Gastrocnemius medialis (tissue), 4 donors: ENCODE results near the gene MCM3AP.

Experiments
- CTCF ChIP-seq, 5 experiments: fragments of 450-650 bp in 3 of 5; fragments of 200-600 bp in 2 of 5; sonication (generic) in 2 of 5; IDR thresholded peaks in 4 of 5; conservative IDR thresholded peaks in 1 of 5; 1 replicate in 4 of 5; 2 replicates in 1 of 5; pipeline ENCODE4 v1.5.1; 2016 to 2019; ENCODE audit warnings: antibody characterized with exemption in 5 of 5, mild to moderate bottlenecking in 3 of 5, moderate library complexity in 3 of 5
- POLR2A ChIP-seq, 2 donors: fragments of 450-650 bp; IDR thresholded peaks; one replicate each; pipeline ENCODE4 v1.6.1; 2017; ENCODE audit warnings: antibody characterized with exemption in 2 of 2, mild to moderate bottlenecking in 2 of 2, moderate library complexity in 2 of 2

- TF ChIP-seq CTCF (IDR thresholded peaks at IDR 0.05 in 4 of 5, conservative IDR thresholded peaks at IDR 0.05 in 1 of 5) (no peak), POLR2A (IDR thresholded peaks at IDR 0.05) (no peak)
Observed at GRCh38 chr21:46217511-46218196, 67.8 kb downstream of the MCM3AP start.
